GM18858 (cell line): Measurements from ENCODE around the gene TMTC1.

ENCODE experiments used
- ATAC-seq: cut with Tn5 transposase; IDR thresholded peaks from one replicate; pipeline ENCODE4 v1.9.1; 2021; ENCODE audit not compliant: unreplicated experiment

Gene TMTC1

DNA sequence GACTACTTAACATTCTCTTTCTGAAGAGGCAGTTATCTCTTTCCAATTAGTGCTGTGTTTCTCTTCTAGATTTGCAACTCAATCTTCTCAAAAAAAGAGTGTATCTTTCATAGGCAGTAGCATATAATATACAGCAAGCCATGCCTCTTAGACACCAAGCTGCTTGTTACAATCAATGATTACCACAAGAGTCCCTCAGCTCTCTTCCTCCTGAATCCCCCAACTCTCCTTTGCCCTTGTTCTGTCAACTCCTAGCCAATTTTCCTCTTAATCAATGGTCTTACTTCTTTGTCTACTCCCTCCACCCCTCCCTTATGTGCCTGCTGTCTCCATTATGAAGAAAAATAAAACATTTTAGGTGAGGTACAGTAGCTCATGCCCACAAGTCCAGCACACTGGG lies 2.6 kb downstream of the TMTC1 start:
- no peak for ATAC-seq

GRCh38 chr12:29780084-29780483 lies 3.7 kb downstream of the TMTC1 start:
- ATAC-seq = no peak

DNA sequence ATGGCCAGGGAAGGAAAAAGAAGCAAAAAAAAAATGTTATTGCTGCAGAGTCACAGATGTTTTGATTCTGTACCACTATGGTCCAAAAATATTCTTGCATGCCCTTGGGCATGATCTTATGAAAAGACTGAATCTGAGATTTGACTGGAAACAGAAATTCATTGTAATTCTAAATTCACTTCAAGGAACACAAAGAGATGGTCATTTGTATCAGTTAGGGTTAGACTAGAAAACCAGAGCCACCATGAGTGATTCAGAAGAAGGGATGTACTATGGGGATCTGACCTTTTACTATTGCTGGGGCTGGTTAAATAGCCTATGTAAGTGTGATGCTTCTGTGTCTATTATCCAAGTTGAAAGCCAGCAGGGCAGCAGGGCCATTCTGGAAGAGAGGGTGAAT lies 5.2 kb downstream of the TMTC1 start:
- ATAC-seq = no peak

DNA sequence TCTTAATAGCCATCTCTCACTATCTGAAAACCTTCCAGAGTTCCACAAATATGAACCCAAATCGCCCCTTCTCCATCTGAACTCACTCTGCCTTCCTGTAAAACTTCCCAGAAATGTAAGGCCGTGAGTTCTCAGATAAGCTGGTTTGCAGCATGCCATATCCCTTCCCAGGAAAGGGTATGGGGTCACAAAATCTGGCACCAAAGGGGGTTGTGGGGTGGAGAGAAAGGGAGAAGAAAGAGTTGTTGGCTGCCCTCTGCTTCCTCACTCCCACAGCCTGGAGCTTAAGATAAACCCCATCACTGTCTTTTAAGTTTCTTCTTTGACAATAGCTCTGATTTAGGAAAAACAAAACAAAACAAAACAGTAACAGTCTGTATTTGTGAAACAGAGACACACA lies 10.7 kb downstream of the TMTC1 start:
- ATAC-seq = no peak

GRCh38 chr12:29771786-29772185 lies 12.0 kb downstream of the TMTC1 start:
- no peak for ATAC-seq

GRCh38 chr12:29771165-29771564 lies 12.6 kb downstream of the TMTC1 start:
- no peak for ATAC-seq

DNA sequence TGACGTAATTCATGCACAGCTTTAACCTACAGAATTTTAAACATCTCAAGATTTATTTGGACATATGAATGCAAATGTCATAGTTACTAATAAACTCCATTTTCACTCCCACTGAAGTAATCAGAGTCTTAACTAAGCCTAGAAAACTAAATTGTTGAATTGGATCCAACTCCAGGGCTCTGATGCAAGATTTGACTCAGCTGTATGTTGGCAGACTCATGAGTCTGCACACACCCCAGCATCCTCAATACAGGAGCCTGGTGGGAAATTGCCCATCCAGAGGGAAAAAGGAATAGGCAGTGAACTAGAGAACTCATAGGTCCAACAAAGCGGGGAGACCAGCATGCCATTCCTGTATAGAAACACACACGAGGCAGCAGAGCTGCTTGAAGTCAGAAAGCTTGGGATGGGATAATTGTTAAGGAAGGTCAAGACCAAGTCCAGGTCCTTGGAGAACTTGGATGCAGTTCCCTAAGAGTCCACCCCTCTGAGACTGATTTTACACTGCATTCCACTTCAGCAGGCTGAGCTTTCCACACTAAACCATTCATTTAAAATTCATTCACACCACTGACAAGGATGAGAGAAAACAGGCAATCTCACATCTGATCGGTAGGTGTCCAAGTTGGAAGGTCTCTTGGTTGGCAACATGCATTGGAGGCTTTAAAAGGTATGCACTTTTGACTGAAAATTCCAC lies 14.4 kb downstream of the TMTC1 start:
- ATAC-seq = no peak

DNA sequence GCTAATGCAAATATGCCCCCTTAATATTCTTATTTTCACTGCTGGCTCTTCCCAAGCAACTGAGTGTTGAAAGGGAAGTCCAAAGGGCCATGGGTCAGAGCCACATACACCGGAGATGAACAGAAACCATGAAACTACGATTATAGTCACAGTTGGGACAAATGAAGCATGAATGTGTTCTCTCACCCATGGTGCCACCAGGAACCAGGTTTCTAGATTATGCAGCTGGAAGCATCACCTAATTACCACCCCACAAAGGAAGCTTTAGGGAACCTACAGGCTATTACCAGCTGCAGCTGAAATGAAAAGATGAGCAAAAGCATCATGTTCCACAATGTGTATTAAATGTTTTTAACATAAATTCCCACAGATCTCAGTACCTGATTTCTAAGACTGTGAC lies 15.4 kb downstream of the TMTC1 start:
- ATAC-seq = no peak

- no peak for ATAC-seq
Measured at GRCh38 chr12:29763301-29763683, 20.4 kb downstream of the TMTC1 start.

- ATAC-seq = no peak
Measured at GRCh38 chr12:29762637-29763300, 21.0 kb downstream of the TMTC1 start.

DNA sequence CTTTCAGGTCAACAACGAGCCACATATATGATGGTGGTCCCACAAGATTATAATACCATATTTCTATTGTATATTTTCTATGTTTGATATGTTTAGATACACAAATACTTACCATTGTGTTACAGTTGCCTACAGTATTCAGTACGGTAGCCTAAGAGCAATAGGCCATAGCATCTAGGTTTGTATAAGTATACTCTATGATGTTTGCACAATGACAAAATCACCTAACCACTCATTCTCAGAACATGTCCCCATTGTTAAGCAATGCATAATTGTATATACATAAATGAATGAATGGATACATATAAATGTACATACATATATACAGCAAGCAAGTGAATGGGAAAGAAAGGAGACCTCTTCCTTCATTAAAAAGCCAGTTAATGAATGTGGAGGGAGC lies 23.8 kb downstream of the TMTC1 start:
- ATAC-seq = no peak

DNA sequence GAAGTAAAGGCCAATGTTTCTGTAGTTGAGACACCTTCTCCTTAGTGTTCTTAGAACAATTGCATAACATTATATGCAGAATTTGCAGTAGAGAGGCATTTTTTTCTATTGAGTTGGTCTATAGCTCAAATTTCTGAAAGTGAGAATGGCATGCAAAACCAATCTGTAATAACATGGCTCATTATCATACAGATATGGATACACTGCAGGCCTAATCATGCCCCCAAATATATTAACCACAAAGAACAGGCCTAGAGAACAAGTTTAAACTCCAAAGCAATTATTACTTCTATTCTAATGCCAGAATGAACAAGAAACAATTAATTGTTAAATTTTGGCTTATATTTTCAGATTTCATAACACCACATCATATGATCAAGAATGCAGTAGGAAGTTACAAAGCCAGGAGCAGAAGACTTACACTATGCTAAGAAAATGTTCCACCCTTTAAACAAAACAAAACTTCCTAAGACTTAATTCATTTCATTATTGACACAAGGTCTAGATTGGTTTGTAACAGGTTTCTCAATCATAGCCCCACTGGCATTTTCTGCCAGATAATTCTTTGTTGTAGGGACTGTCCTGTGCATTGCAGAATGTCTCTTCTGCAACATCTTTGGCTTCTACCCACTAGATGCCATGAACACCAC lies 26.9 kb downstream of the TMTC1 start:
- ATAC-seq = no peak

- no peak for ATAC-seq
Measured at GRCh38 chr12:29754235-29755189, 29.2 kb downstream of the TMTC1 start.

DNA sequence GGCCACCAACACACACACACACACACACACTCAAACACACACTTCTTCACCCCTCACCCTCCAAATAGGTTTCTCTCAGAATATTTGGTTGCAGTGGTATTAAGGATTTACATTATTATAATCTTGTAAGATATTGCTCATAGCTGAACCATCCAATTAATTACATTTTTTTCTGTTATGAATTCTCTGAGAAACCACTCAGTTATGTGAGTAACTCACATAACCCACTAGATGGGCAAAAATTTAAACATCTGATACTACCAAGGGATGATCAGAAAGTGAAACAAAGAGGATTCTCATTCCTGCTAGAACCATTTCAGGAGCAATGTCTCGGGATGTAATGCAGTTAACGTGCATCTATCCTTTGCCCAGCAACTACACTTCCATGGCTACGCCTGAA lies 31.6 kb downstream of the TMTC1 start:
- ATAC-seq = no peak

- ATAC-seq = no peak
Measured at GRCh38 chr12:29751676-29752075, 32.1 kb downstream of the TMTC1 start.

- ATAC-seq = no peak
Measured at GRCh38 chr12:29750928-29751220, 32.9 kb downstream of the TMTC1 start.

DNA sequence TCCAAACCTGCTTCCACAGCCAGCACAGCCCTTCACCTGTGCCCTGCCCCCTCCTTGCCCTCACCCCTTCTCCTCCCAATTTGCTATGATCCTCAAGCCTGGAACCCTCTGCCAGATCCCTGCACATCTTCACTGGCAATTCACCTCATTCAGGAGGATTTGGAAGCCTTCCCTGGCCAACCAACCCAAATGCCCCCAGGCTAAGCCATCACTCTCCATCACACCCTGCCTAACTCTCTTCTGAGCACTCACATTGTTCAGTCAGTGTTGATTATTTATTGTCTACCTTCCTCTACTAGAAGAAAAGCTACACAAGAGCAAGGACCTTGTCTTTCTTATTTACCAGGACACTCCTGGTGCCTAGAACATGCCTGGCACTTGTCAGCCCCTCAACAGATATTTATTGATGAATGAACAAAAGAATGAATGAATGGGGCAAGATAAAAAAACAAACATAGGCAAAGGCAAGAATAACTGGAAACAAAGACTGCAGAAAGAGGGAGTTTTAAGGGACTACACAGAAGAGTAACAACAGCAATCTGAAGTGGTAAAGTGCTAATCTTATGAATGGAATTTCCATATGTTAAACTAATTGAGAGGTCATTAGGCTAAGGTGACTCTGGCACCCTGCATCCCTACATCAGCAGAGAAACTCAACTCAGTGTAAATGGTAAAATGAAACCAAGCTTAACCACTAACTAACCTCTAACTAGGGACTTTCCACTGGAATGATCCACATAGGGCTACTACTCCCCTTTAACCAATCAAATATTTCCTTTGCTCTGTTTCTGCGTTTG lies 33.4 kb downstream of the TMTC1 start:
- peak; percentile 89 for ATAC-seq

GRCh38 chr12:29744365-29744764 lies 39.4 kb downstream of the TMTC1 start:
- ATAC-seq = no peak

- ATAC-seq = no peak
Measured at GRCh38 chr12:29743801-29744200, 39.9 kb downstream of the TMTC1 start.

- ATAC-seq = no peak
Measured at GRCh38 chr12:29743077-29743476, 40.7 kb downstream of the TMTC1 start.

- ATAC-seq = no peak
Measured at GRCh38 chr12:29742646-29743045, 41.1 kb downstream of the TMTC1 start.
